Upper lobe of left lung (tissue), 6 donors: Measurements from ENCODE around the gene MID1. TPM values are rescaled to one million over a fixed set of nuclear protein-coding genes. Genes with fewer than 3 reads are reported as not detected.

Source experiments
- ATAC-seq, 2 donors: fragments of 200-7000 bp; cut with Tn5 transposase; one replicate each; pipeline ENCODE4 v1.9.1; 2022; ENCODE audit warnings: mild to moderate bottlenecking in 2 of 2, moderate library complexity in 2 of 2; ENCODE audit not compliant: low FRiP score in 2 of 2
- DNase-seq, 2 donors: peaks; one replicate each; pipeline ENCODE4 v3.0.0-alpha.2; 2019 to 2020
- H3K27ac ChIP-seq, 4 donors: fragments of 200-600 bp; sonication (generic); one replicate each; pipeline ENCODE4 v1.5.1; 2016 to 2019
- H3K27me3 ChIP-seq, 4 donors: fragments of 200-600 bp; sonication (generic); one replicate each; pipeline ENCODE4 v1.5.1; 2017 to 2019
- H3K36me3 ChIP-seq, 4 donors: fragments of 200-600 bp; sonication (generic); one replicate each; pipeline ENCODE4 v1.5.1; 2016 to 2019
- H3K4me1 ChIP-seq, 4 donors: fragments of 200-600 bp; sonication (generic); one replicate each; pipeline ENCODE4 v1.5.1; 2018 to 2019
- H3K4me3 ChIP-seq, 4 donors: fragments of 200-600 bp; sonication (generic); one replicate each; pipeline ENCODE4 v1.5.1; 2017 to 2019; ENCODE audit warnings: mild to moderate bottlenecking in 2 of 4, moderate library complexity in 1 of 4
- H3K9me3 ChIP-seq, 4 donors: fragments of 200-600 bp; sonication (generic); one replicate each; pipeline ENCODE4 v1.5.1; 2018 to 2019
- EP300 ChIP-seq, 4 donors: sonication (generic); formaldehyde crosslinking; IDR thresholded peaks; one replicate each; pipeline ENCODE4 v1.5.1; 2017; ENCODE audit warnings: antibody characterized with exemption in 4 of 4, control low read depth in 2 of 4
- POLR2A ChIP-seq, 4 donors: fragments of 450-650 bp; IDR thresholded peaks; one replicate each; pipeline ENCODE4 v1.5.1; 2016 to 2017; ENCODE audit warnings: antibody characterized with exemption in 4 of 4, mild to moderate bottlenecking in 2 of 4
- POLR2AphosphoS5 ChIP-seq, 2 donors: sonication (generic); formaldehyde crosslinking; IDR thresholded peaks; one replicate each; pipeline ENCODE4 v1.5.1; 2017; ENCODE audit warnings: antibody characterized with exemption in 2 of 2
- WGBS, 2 donors: methylation state at CpG; one replicate each; pipeline ENCODE4 v1.1.5; 2017 to 2018; 5-methylcytosine and 5-hydroxymethylcytosine counted together
- total RNA-seq, 6 donors: library from RNA; depleted of rRNA in 4 of 6; stranded (reverse); fragments of >200 nt in 4 of 6; gene quantifications; one replicate each; pipeline versions ENCODE4 v1.1.0 to v1.2.1, GENCODE V29; 2016 to 2021
- TF ChIP-seq, protein P1 (sequence below), 6 experiments: fragments of 450-650 bp in 4 of 6; fragments of 200-600 bp in 2 of 6; sonication (generic) in 2 of 6; IDR thresholded peaks; one replicate each; pipeline ENCODE4 v1.5.1; 2016 to 2019; ENCODE audit warnings: antibody characterized with exemption in 6 of 6
- donor health status: DM: no; HTN: no; CAD: no; lungs with moderate emphysema.
- donor health status: DM: no; HTN: yes; CAD: no; lungs with severe emphysema.

MID1 gene
- total RNA-seq, 6 donors from 2014 or later, result 17.2 to 36.7 (median 25.6) TPM

DNA sequence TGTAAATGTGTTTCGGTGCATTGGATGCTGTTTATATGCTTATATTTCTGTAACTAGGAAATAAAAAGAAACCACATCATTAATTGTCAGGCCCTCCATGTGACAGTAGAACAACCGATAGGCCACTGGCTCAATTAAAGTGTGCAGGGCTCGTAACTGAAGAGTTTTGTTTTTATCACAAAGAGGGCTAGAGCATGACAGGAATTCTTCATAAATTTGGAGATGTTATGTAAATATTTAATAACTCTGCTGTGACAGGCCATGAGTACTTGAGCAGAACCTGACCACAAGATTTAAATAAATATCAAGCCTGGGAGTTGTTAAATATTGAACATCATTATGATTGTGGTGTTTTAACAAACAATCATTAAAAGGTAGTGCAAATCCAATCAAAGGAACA, 55.9 kb downstream of the MID1 start:
- H3K9me3 ChIP-seq, result no peaks in the 10 kb centered on the region
- no peak overlapping the region for H3K27ac ChIP-seq
- ATAC-seq (no peak), DNase-seq (no peak)
- H3K36me3 ChIP-seq, result peaks cover 0 to 3% (median 0%) of the 10 kb centered on the region in 4 donors
- H3K4me3 ChIP-seq, result no peak overlapping the region
- WGBS, 2 donors, result 59 to 67% methylated on average over 3 of the region's 3 CpGs
- no peaks in the 10 kb centered on the region for H3K27me3 ChIP-seq
- TF ChIP-seq EP300 (IDR thresholded peaks at IDR 0.05), result no peak
- no peak for TF ChIP-seq POLR2AphosphoS5 (IDR thresholded peaks at IDR 0.05)
- TF ChIP-seq, protein P1, sequence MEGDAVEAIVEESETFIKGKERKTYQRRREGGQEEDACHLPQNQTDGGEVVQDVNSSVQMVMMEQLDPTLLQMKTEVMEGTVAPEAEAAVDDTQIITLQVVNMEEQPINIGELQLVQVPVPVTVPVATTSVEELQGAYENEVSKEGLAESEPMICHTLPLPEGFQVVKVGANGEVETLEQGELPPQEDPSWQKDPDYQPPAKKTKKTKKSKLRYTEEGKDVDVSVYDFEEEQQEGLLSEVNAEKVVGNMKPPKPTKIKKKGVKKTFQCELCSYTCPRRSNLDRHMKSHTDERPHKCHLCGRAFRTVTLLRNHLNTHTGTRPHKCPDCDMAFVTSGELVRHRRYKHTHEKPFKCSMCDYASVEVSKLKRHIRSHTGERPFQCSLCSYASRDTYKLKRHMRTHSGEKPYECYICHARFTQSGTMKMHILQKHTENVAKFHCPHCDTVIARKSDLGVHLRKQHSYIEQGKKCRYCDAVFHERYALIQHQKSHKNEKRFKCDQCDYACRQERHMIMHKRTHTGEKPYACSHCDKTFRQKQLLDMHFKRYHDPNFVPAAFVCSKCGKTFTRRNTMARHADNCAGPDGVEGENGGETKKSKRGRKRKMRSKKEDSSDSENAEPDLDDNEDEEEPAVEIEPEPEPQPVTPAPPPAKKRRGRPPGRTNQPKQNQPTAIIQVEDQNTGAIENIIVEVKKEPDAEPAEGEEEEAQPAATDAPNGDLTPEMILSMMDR (IDR thresholded peaks at IDR 0.05), result no peak
- no peak for TF ChIP-seq POLR2A (IDR thresholded peaks at IDR 0.05)
- no peaks in the 10 kb centered on the region for H3K4me1 ChIP-seq

DNA sequence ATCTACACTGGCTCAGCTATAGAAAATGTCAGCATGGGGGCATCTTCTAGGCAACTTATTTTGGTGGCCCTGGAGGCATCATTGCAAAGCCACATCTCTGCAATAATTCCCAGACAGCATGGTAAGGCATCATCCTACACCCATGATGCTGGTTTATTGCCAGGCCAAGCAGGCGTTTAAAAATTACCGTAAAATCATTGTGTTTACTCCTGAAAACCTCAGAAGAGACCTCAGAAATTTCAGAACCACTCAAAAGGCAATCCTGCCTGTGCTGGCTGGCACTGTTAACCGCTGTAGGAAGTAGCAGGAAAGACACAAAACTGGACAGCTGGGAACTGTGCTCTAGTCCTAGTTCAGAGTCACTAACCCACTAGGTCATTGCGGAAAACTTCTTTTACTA, 63.2 kb downstream of the MID1 start:
- WGBS, 2 donors, result 82 to 85% methylated on average over 2 to 4 of the region's 4 CpGs
- TF ChIP-seq EP300 (IDR thresholded peaks at IDR 0.05) (no peak), POLR2AphosphoS5 (IDR thresholded peaks at IDR 0.05) (no peak), POLR2A (IDR thresholded peaks at IDR 0.05) (no peak)
- TF ChIP-seq, protein P1 (IDR thresholded peaks at IDR 0.05), result no peak
- Histone ChIP-seq H3K4me1 (no peaks in the 10 kb centered on the region), H3K9me3 (no peaks in the 10 kb centered on the region), H3K36me3 (no peaks in the 10 kb centered on the region), H3K27me3 (no peaks in the 10 kb centered on the region), H3K27ac (no peak overlapping the region), H3K4me3 (no peak overlapping the region)
- ATAC-seq, result no peak
- no peak for DNase-seq

DNA sequence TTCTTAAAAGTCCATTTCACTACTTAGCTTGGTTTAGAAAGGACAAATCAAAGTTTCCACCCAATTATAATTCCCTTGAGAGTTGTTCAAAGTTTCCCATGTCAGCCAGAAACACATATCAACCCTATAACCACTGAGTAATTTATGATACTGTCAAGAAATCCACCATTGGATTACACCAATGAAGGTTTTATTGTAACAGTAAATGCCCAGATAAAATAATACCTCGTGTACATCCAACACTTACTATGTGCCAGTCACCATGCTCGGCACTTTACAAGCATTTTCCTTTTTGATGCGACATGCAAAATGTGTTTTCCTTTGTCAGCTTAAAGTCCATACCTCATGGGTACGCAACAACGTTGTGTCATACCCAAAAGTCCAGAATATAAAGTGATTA, 64.0 kb downstream of the MID1 start:
- no peaks in the 10 kb centered on the region for H3K36me3 ChIP-seq
- WGBS, 2 donors, result 85 to 95% methylated on average over 5 of the region's 5 CpGs
- no peaks in the 10 kb centered on the region for H3K27me3 ChIP-seq
- H3K9me3 ChIP-seq, result no peaks in the 10 kb centered on the region
- ATAC-seq (no peak), DNase-seq (no peak)
- H3K4me3 ChIP-seq, result no peak overlapping the region
- peak overlapping the region in 1 of 4 donors; percentile 19 for H3K27ac ChIP-seq
- H3K4me1 ChIP-seq, result no peaks in the 10 kb centered on the region
- TF ChIP-seq, protein P1 (IDR thresholded peaks at IDR 0.05), result no peak
- no peak for TF ChIP-seq EP300 (IDR thresholded peaks at IDR 0.05)
- TF ChIP-seq POLR2AphosphoS5 (IDR thresholded peaks at IDR 0.05), result no peak
- TF ChIP-seq POLR2A (IDR thresholded peaks at IDR 0.05), result no peak

DNA sequence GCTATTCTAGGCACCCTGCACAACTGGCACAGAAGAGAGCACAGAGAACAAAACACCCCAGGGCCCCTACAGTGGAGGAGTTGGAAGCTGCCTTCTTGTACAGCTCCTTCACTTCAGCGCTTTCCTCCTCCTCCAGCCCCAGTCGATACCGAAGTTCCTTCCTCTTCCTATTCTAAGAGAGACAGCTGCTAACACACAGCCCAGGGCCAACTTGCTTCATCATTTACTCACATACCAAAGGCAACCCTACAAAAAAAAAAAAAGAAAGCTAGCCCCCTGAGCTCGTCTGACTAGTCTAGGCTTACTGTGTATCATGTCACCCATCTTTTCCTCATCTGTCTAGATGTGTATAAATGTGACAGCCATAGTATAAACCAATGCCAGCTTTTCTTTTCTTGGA, 64.5 kb downstream of the MID1 start:
- Histone ChIP-seq H3K27me3 (no peaks in the 10 kb centered on the region), H3K9me3 (no peaks in the 10 kb centered on the region), H3K4me1 (no peaks in the 10 kb centered on the region), H3K36me3 (no peaks in the 10 kb centered on the region), H3K4me3 (no peak overlapping the region), H3K27ac (peak overlapping the region in 2 of 4 donors; percentile 6 to 19)
- TF ChIP-seq EP300 (IDR thresholded peaks at IDR 0.05) (no peak), POLR2AphosphoS5 (IDR thresholded peaks at IDR 0.05) (no peak), POLR2A (IDR thresholded peaks at IDR 0.05) (no peak)
- TF ChIP-seq, protein P1 (IDR thresholded peaks at IDR 0.05), result no peak
- DNase-seq (no peak), ATAC-seq (no peak)
- 49 to 57% methylated on average over 4 of the region's 4 CpGs for WGBS, 2 donors

DNA sequence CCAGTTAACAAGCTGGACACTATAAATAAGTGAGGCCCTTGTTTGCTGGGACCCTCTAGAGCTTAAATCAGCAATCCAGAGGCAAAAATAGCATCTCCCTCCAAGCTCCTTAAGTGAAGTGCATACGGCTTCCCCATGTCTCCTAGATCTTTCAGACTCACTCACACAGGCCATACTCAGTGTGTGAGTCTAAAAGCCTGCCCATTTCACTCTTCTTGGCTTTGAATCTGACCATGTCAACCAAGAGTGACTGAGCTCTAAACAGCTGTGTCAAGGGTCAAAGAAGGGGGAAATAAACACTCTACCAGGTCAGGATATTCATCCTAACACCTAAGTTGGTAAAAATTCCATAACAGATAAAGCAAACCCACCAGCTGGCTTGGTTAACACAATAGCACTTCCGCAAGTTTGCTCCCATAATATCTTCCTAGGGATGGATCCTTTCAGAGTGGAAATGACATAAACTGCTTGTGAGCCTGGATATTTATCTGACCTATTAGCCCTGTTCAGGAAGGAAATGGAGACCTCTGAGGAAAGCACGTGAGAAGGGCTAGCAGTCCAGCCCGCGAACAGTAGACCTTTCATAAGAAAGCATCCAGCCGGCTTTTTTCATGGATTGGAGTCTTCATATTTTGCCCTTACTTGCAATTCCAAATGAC, 65.6 kb downstream of the MID1 start:
- H3K27ac ChIP-seq, result peak overlapping the region in 3 of 4 donors; percentile 7 to 53 (median 48)
- WGBS, 2 donors, result 51 to 60% methylated on average over 6 of the region's 6 CpGs
- DNase-seq (no peak), ATAC-seq (no peak)
- no peak overlapping the region for H3K4me3 ChIP-seq
- no peaks in the 10 kb centered on the region for H3K27me3 ChIP-seq
- H3K4me1 ChIP-seq, result no peaks in the 10 kb centered on the region
- H3K9me3 ChIP-seq, result no peaks in the 10 kb centered on the region
- no peaks in the 10 kb centered on the region for H3K36me3 ChIP-seq
- TF ChIP-seq EP300 (IDR thresholded peaks at IDR 0.05) (no peak), POLR2A (IDR thresholded peaks at IDR 0.05) (no peak), POLR2AphosphoS5 (IDR thresholded peaks at IDR 0.05) (peak in 1 of 2 donors; percentile 13)
- TF ChIP-seq, protein P1 (IDR thresholded peaks at IDR 0.05), result no peak
